ENCODE results near the gene TTC13.

Gene TTC13

GRCh38 chr1:230907472-230908205 is 71.0 kb downstream of the TTC13 start:
- no peak for DNase-seq (ENCODE audit: low read depth in 2 of 2)

- DNase-seq (ENCODE audit: low read depth in 2 of 2) = no peak
These were observed 72.4 kb downstream of the TTC13 start for GRCh38 chr1:230906226-230906625.

- no peak for DNase-seq (ENCODE audit: low read depth in 2 of 2)
These were observed 72.9 kb downstream of the TTC13 start for GRCh38 chr1:230905733-230906132.

GRCh38 chr1:230902349-230902923 is 76.2 kb downstream of the TTC13 start:
- DNase-seq (ENCODE audit: low read depth in 2 of 2) = no peak

GRCh38 chr1:230901671-230902070 is 77.0 kb downstream of the TTC13 start:
- DNase-seq (ENCODE audit: low read depth in 2 of 2) = no peak

- DNase-seq (ENCODE audit: low read depth in 2 of 2) = no peak
These were observed 77.7 kb downstream of the TTC13 start for GRCh38 chr1:230900984-230901383.

- no peak for DNase-seq (ENCODE audit: low read depth in 2 of 2)
These were observed 78.8 kb downstream of the TTC13 start for GRCh38 chr1:230899841-230900251.

GRCh38 chr1:230898748-230899147 is 79.9 kb downstream of the TTC13 start:
- no peak for DNase-seq (ENCODE audit: low read depth in 2 of 2)

GRCh38 chr1:230898144-230898543 is 80.5 kb downstream of the TTC13 start:
- DNase-seq (ENCODE audit: low read depth in 2 of 2) = no peak

- no peak for DNase-seq (ENCODE audit: low read depth in 2 of 2)
These were observed 81.9 kb downstream of the TTC13 start for GRCh38 chr1:230896779-230897178.

GRCh38 chr1:230895452-230895851 is 83.2 kb downstream of the TTC13 start:
- no peak for DNase-seq (ENCODE audit: low read depth in 2 of 2)

GRCh38 chr1:230894664-230895063 is 84.0 kb downstream of the TTC13 start:
- no peak for DNase-seq (ENCODE audit: low read depth in 2 of 2)

GRCh38 chr1:230894032-230894431 is 84.6 kb downstream of the TTC13 start:
- DNase-seq (ENCODE audit: low read depth in 2 of 2) = no peak

GRCh38 chr1:230892018-230892491 is 86.6 kb downstream of the TTC13 start:
- DNase-seq (ENCODE audit: low read depth in 2 of 2) = no peak

GRCh38 chr1:230891413-230891812 is 87.2 kb downstream of the TTC13 start:
- DNase-seq (ENCODE audit: low read depth in 2 of 2) = no peak

- no peak for DNase-seq (ENCODE audit: low read depth in 2 of 2)
These were observed 94.0 kb downstream of the TTC13 start for GRCh38 chr1:230884646-230885045.

GRCh38 chr1:230883967-230884366 is 94.7 kb downstream of the TTC13 start:
- DNase-seq (ENCODE audit: low read depth in 2 of 2) = no peak

GRCh38 chr1:230879778-230880177 is 98.9 kb downstream of the TTC13 start:
- no peak for DNase-seq (ENCODE audit: low read depth in 2 of 2)

- no peak for DNase-seq (ENCODE audit: low read depth in 2 of 2)
These were observed 100.1 kb downstream of the TTC13 start for GRCh38 chr1:230878591-230878990.

GRCh38 chr1:230877924-230878590 is 100.6 kb downstream of the TTC13 start:
- no peak for DNase-seq (ENCODE audit: low read depth in 2 of 2)

- no peak for DNase-seq (ENCODE audit: low read depth in 2 of 2)
These were observed 101.3 kb downstream of the TTC13 start for GRCh38 chr1:230877146-230877923.

GRCh38 chr1:230876660-230877059 is 102.0 kb downstream of the TTC13 start:
- no peak for DNase-seq (ENCODE audit: low read depth in 2 of 2)
